ENCODE measurements around the gene ALCAM.

- TF ChIP-seq POLR2A (IDR thresholded peaks at IDR 0.05; ENCODE audit: low read depth, low read length) (no peak), POLR2AphosphoS5 (IDR thresholded peaks at IDR 0.05; ENCODE audit: low read depth, low read length) (no peak)
Observed at GRCh38 chr3:105523501-105523900, 156.8 kb downstream of the ALCAM start.

Data from GM12892 (cell line).